Type B pancreatic cell (in vitro differentiated cells): ENCODE data around the gene PCDHB9. TPM values are rescaled to one million over a fixed set of nuclear protein-coding genes. Genes with fewer than 3 reads are reported as not detected.
"Not testable (repeated sequence)": the region's sequence is repeated elsewhere in the genome, so short reads cannot be mapped to it uniquely, and the experiment has no call there.

Source experiments
- DNase-seq: peaks from one replicate; pipeline ENCODE4 v3.0.0; 2021; ENCODE audit warnings: mixed read lengths; ENCODE audit not compliant: unreplicated experiment; ENCODE audit errors: extremely low spot score
- H3K27ac Mint-ChIP-seq: 2 replicates; pipeline ENCODE4 v1.8.0; 2021; ENCODE audit warnings: mild to moderate bottlenecking, mixed read lengths
- H3K27me3 Mint-ChIP-seq: 2 replicates; pipeline ENCODE4 v1.8.0; 2021; ENCODE audit warnings: mixed read lengths
- H3K36me3 Mint-ChIP-seq: 2 replicates; pipeline ENCODE4 v1.8.0; 2021; ENCODE audit warnings: mixed read lengths
- H3K4me1 Mint-ChIP-seq: one replicate; pipeline ENCODE4 v1.8.0; 2021; ENCODE audit warnings: mixed read lengths; ENCODE audit not compliant: unreplicated experiment
- H3K4me3 Mint-ChIP-seq: 2 replicates; pipeline ENCODE4 v1.8.0; 2021; ENCODE audit warnings: mild to moderate bottlenecking, mixed read lengths
- H3K9me3 Mint-ChIP-seq: 2 replicates; pipeline ENCODE4 v1.8.0; 2021; ENCODE audit warnings: mixed read lengths
- CTCF ChIP-seq: fragments of 200-600 bp; sonication (generic); conservative IDR thresholded peaks from 2 replicates; pipeline ENCODE4 v1.5.0; 2021; ENCODE audit warnings: antibody characterized with exemption, mild to moderate bottlenecking
- total RNA-seq: library from RNA; stranded (reverse); gene quantifications from 2 replicates; pipeline ENCODE4 v1.2.1, GENCODE V29; 2021; ENCODE audit warnings: low replicate concordance

PCDHB9 gene
- total RNA-seq, 1 donor from 2014 or later: 2.8 TPM

DNA sequence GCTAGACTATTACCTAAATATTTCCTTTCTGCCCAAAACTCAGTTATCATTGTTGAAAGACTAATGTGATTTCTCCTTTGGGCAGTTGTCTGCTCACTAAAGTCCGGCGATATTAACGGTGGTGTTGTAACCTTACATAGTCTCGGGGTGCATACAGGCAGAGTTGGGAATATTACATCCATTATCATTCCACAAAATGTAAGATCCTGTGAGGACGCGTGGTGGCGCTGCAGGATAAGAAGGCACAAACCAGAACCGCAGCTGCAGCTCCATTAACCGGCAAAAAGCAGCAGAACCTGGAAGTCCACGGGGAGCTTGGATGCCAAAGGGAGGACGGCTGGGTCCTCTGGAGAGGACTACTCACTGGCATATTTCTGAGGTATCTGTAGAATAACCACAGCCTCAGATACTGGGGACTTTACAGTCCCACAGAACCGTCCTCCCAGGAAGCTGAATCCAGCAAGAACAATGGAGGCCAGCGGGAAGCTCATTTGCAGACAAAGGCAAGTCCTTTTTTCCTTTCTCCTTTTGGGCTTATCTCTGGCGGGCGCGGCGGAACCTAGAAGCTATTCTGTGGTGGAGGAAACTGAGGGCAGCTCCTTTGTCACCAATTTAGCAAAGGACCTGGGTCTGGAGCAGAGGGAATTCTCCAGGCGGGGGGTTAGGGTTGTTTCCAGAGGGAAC is 26.8 kb downstream of the PCDHB9 start, which contains the start of gene PCDHB13:
PCDHB13 (plus strand) TSS at position 264 of the 684 bp plus-strand sequence; CDS start at position 469, 205 bp downstream.
- not testable (repeated sequence) for DNase-seq, H3K27me3 Mint-ChIP-seq, H3K27ac Mint-ChIP-seq, H3K36me3 Mint-ChIP-seq, H3K9me3 Mint-ChIP-seq, H3K4me1 Mint-ChIP-seq
- H3K4me3 Mint-ChIP-seq: peak within 1 kb of the TSS; percentile 78
- TF ChIP-seq CTCF: peak; percentile 48

DNA sequence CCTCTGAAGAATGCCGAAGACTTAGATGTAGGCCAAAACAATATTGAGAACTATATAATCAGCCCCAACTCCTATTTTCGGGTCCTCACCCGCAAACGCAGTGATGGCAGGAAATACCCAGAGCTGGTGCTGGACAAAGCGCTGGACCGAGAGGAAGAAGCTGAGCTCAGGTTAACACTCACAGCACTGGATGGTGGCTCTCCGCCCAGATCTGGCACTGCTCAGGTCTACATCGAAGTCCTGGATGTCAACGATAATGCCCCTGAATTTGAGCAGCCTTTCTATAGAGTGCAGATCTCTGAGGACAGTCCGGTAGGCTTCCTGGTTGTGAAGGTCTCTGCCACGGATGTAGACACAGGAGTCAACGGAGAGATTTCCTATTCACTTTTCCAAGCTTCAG is 27.6 kb downstream of the PCDHB9 start:
- H3K9me3 Mint-ChIP-seq: not testable (repeated sequence)

DNA sequence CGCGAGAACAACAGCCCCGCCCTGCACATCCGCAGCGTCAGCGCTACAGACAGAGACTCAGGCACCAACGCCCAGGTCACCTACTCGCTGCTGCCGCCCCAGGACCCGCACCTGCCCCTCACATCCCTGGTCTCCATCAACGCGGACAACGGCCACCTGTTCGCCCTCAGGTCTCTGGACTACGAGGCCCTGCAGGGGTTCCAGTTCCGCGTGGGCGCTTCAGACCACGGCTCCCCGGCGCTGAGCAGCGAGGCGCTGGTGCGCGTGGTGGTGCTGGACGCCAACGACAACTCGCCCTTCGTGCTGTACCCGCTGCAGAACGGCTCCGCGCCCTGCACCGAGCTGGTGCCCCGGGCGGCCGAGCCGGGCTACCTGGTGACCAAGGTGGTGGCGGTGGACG is 28.5 kb downstream of the PCDHB9 start:
- not testable (repeated sequence) for H3K27me3 Mint-ChIP-seq, H3K36me3 Mint-ChIP-seq, H3K27ac Mint-ChIP-seq

More for the DNA sequence above, 27.6 kb downstream of the PCDHB9 start:
- not testable (repeated sequence) for H3K4me3 Mint-ChIP-seq, H3K4me1 Mint-ChIP-seq, DNase-seq, H3K27ac Mint-ChIP-seq, H3K27me3 Mint-ChIP-seq, H3K36me3 Mint-ChIP-seq

DNA sequence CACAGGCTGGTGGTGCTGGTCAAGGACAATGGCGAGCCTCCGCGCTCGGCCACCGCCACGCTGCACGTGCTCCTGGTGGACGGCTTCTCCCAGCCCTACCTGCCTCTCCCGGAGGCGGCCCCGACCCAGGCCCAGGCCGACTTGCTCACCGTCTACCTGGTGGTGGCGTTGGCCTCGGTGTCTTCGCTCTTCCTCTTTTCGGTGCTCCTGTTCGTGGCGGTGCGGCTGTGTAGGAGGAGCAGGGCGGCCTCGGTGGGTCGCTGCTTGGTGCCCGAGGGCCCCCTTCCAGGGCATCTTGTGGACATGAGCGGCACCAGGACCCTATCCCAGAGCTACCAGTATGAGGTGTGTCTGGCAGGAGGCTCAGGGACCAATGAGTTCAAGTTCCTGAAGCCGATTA is 29.1 kb downstream of the PCDHB9 start:
- not testable (repeated sequence) for H3K36me3 Mint-ChIP-seq, H3K4me3 Mint-ChIP-seq

More for the DNA sequence above, 28.5 kb downstream of the PCDHB9 start:
- not testable (repeated sequence) for H3K4me1 Mint-ChIP-seq, DNase-seq, H3K4me3 Mint-ChIP-seq, H3K9me3 Mint-ChIP-seq

GRCh38 chr5:141223112-141223783 is 36.3 kb downstream of the PCDHB9 start, which contains the start of gene PCDHB14:
Gene PCDHB14 (plus strand): TSS chr5:141223343. CDS start chr5:141223506, 163 bp downstream.
- Mint-ChIP-seq H3K27ac (no peak within 1 kb of the TSS), H3K27me3 (no peaks in the 10 kb centered on the region), H3K4me1 (no peaks in the 10 kb centered on the region), H3K36me3 (peaks cover 5% of the 10 kb centered on the region), H3K9me3 (no peaks in the 10 kb centered on the region), H3K4me3 (peak within 1 kb of the TSS; percentile 74)
- peak; percentile 69 for TF ChIP-seq CTCF
- DNase-seq: no peak

More for the DNA sequence above, 29.1 kb downstream of the PCDHB9 start:
- not testable (repeated sequence) for DNase-seq, H3K4me1 Mint-ChIP-seq, H3K27ac Mint-ChIP-seq, H3K27me3 Mint-ChIP-seq, H3K9me3 Mint-ChIP-seq

- H3K27ac Mint-ChIP-seq, H3K4me3 Mint-ChIP-seq: not testable (repeated sequence)
These were observed 37.9 kb downstream of the PCDHB9 start for GRCh38 chr5:141224844-141225243.

GRCh38 chr5:141225421-141225820 is 38.5 kb downstream of the PCDHB9 start:
- H3K36me3 Mint-ChIP-seq, H3K9me3 Mint-ChIP-seq, DNase-seq, H3K27ac Mint-ChIP-seq, H3K27me3 Mint-ChIP-seq, H3K4me3 Mint-ChIP-seq, H3K4me1 Mint-ChIP-seq: not testable (repeated sequence)

More at GRCh38 chr5:141224844-141225243, 37.9 kb downstream of the PCDHB9 start:
- not testable (repeated sequence) for DNase-seq, H3K4me1 Mint-ChIP-seq, H3K27me3 Mint-ChIP-seq, H3K9me3 Mint-ChIP-seq, H3K36me3 Mint-ChIP-seq

- H3K27me3 Mint-ChIP-seq: no peaks in the 10 kb centered on the region
- peaks cover 7% of the 10 kb centered on the region for H3K9me3 Mint-ChIP-seq
- TF ChIP-seq CTCF: no peak
- no peak for DNase-seq
- no peaks in the 10 kb centered on the region for H3K4me1 Mint-ChIP-seq
- no peak overlapping the region for H3K4me3 Mint-ChIP-seq
- H3K27ac Mint-ChIP-seq: no peak overlapping the region
- no peaks in the 10 kb centered on the region for H3K36me3 Mint-ChIP-seq
These were observed 47.2 kb downstream of the PCDHB9 start for GRCh38 chr5:141234109-141234667.

DNA sequence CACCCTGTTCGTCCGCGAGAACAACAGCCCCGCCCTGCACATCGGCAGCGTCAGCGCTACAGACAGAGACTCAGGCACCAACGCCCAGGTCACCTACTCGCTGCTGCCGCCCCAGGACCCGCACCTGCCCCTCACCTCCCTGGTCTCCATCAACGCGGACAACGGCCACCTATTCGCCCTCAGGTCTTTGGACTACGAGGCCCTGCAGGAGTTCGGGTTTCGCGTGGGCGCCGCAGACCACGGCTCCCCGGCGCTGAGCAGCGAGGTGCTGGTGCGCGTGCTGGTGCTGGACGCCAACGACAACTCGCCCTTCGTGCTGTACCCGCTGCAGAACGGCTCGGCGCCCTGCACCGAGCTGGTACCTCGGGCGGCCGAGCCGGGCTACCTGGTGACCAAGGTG is 49.0 kb downstream of the PCDHB9 start:
- not testable (repeated sequence) for H3K27ac Mint-ChIP-seq, H3K36me3 Mint-ChIP-seq, H3K27me3 Mint-ChIP-seq, H3K4me3 Mint-ChIP-seq, H3K4me1 Mint-ChIP-seq, DNase-seq
- peaks cover 19% of the 10 kb centered on the region for H3K9me3 Mint-ChIP-seq
